ENCODE data around the gene RAB20. TPM values are rescaled to one million over a fixed set of nuclear protein-coding genes. Genes with fewer than 3 reads are reported as not detected.
"Not testable (repeated sequence)": the region's sequence is repeated elsewhere in the genome, so short reads cannot be mapped to it uniquely, and the experiment has no call there.

The RAB20 gene
- total RNA-seq, 2 donors from 2014 or later: 0.47 to 3.1 TPM

DNA sequence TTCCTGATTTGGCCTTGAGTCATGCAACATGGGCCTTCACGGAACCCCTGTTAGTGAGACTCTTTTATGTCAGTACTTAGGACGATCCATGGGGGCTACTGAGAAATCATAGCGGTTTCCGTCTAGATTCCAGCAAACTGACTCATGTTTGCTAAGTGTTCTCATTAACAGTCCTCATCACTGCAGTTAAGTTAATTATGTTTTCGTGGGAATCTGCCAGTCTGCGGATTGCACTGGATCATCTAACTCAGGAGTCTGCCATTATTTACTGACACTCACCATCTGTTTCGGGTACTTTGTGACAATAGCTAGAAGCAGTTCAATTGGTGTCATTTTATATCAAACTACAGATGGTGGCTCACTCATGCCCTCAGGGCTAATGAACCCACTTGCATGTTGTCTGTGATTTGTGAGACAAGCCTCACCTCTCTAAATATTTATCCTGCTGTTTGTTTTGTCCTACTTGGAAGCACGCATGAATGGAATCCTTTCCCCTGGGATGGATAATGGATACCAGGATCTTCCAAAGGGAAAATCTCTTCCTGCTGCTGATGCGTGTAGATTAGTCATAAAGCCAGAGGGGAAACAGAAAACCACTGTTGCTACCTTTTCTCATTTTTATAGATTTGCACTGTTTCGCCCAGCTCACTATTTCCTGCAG lies 61.8 kb downstream of the RAB20 start:
- peaks cover 0 to 2% of the 10 kb centered on the region in 2 donors for H3K27me3 Mint-ChIP-seq
- ATAC-seq (no peak), DNase-seq (ENCODE audit: low spot score) (no peak)
- H3K9me3 Mint-ChIP-seq: no peaks in the 10 kb centered on the region
- no peak overlapping the region for H3K27ac Mint-ChIP-seq
- no peaks in the 10 kb centered on the region for H3K4me1 Mint-ChIP-seq (ENCODE audit: low read depth in 2 of 2)
- no peaks in the 10 kb centered on the region for H3K36me3 Mint-ChIP-seq
- H3K4me3 Mint-ChIP-seq: no peak overlapping the region

- H3K9me3 Mint-ChIP-seq: no peaks in the 10 kb centered on the region
Observed at GRCh38 chr13:110498765-110499164, 62.8 kb downstream of the RAB20 start.

GRCh38 chr13:110498327-110498726 lies 63.2 kb downstream of the RAB20 start:
- ATAC-seq (no peak), DNase-seq (ENCODE audit: low spot score) (no peak)
- H3K36me3 Mint-ChIP-seq: no peaks in the 10 kb centered on the region
- no peaks in the 10 kb centered on the region for H3K4me1 Mint-ChIP-seq (ENCODE audit: low read depth in 2 of 2)
- no peak overlapping the region for H3K4me3 Mint-ChIP-seq
- H3K27ac Mint-ChIP-seq: no peak overlapping the region
- peaks cover 0 to 2% of the 10 kb centered on the region in 2 donors for H3K27me3 Mint-ChIP-seq
- H3K9me3 Mint-ChIP-seq: no peaks in the 10 kb centered on the region

More at GRCh38 chr13:110498765-110499164, 62.8 kb downstream of the RAB20 start:
- DNase-seq (ENCODE audit: low spot score): no peak
- H3K27ac Mint-ChIP-seq: no peak overlapping the region
- no peak overlapping the region for H3K4me3 Mint-ChIP-seq
- peaks cover 0 to 2% of the 10 kb centered on the region in 2 donors for H3K27me3 Mint-ChIP-seq
- H3K4me1 Mint-ChIP-seq (ENCODE audit: low read depth in 2 of 2): no peaks in the 10 kb centered on the region
- no peaks in the 10 kb centered on the region for H3K36me3 Mint-ChIP-seq
- no peak for ATAC-seq

GRCh38 chr13:110497896-110498295 lies 63.6 kb downstream of the RAB20 start:
- H3K9me3 Mint-ChIP-seq; ATAC-seq; DNase-seq (ENCODE audit: low spot score); H3K36me3 Mint-ChIP-seq; H3K27ac Mint-ChIP-seq; H3K4me3 Mint-ChIP-seq; H3K27me3 Mint-ChIP-seq; H3K4me1 Mint-ChIP-seq (ENCODE audit: low read depth in 2 of 2): not testable (repeated sequence)

DNA sequence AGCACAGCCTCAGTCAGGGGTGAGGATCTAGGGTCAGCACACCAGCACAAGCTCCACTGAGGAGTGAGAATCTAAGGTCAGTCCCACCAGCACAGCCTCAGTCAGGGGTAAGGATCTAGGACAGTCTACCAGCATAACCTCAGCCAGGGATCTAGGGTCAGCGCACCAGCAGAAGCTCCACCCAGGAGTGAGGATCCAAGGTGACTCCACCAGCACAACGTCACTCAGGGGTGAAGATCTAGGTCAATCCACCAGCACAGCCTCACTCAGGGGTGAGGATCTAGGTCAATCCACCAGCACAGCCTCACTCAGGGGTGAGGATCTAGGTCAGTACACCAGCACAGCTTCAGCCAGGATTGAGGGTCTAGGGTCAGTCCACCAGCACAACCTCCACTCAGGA lies 64.5 kb downstream of the RAB20 start:
- Mint-ChIP-seq H3K36me3 (no peaks in the 10 kb centered on the region), H3K4me1 (ENCODE audit: low read depth in 2 of 2) (no peaks in the 10 kb centered on the region), H3K4me3 (no peak overlapping the region), H3K27ac (no peak overlapping the region), H3K27me3 (peaks cover 0 to 1% of the 10 kb centered on the region in 2 donors), H3K9me3 (no peaks in the 10 kb centered on the region)
- DNase-seq (ENCODE audit: low spot score) (no peak), ATAC-seq (no peak)

GRCh38 chr13:110496281-110496680 lies 65.2 kb downstream of the RAB20 start:
- Mint-ChIP-seq H3K27me3 (no peaks in the 10 kb centered on the region), H3K9me3 (no peaks in the 10 kb centered on the region), H3K4me3 (no peak overlapping the region), H3K27ac (no peak overlapping the region), H3K4me1 (ENCODE audit: low read depth in 2 of 2) (no peaks in the 10 kb centered on the region), H3K36me3 (no peaks in the 10 kb centered on the region)
- DNase-seq (ENCODE audit: low spot score) (no peak), ATAC-seq (no peak)

GRCh38 chr13:110495881-110496280 lies 65.6 kb downstream of the RAB20 start:
- Mint-ChIP-seq H3K9me3 (no peaks in the 10 kb centered on the region), H3K4me1 (ENCODE audit: low read depth in 2 of 2) (no peaks in the 10 kb centered on the region), H3K27me3 (no peaks in the 10 kb centered on the region), H3K4me3 (no peak overlapping the region), H3K36me3 (no peaks in the 10 kb centered on the region), H3K27ac (no peak overlapping the region)
- no peak for DNase-seq (ENCODE audit: low spot score)
- no peak for ATAC-seq

GRCh38 chr13:110495376-110495775 lies 66.1 kb downstream of the RAB20 start:
- DNase-seq (ENCODE audit: low spot score) (no peak), ATAC-seq (no peak)
- Mint-ChIP-seq H3K27me3 (no peaks in the 10 kb centered on the region), H3K9me3 (no peaks in the 10 kb centered on the region), H3K4me3 (no peak overlapping the region), H3K27ac (no peak overlapping the region), H3K4me1 (ENCODE audit: low read depth in 2 of 2) (no peaks in the 10 kb centered on the region), H3K36me3 (no peaks in the 10 kb centered on the region)

- DNase-seq (ENCODE audit: low spot score) (no peak), ATAC-seq (no peak)
- no peak overlapping the region for H3K4me3 Mint-ChIP-seq
Observed at GRCh38 chr13:110493613-110494012, 67.9 kb downstream of the RAB20 start.

DNA sequence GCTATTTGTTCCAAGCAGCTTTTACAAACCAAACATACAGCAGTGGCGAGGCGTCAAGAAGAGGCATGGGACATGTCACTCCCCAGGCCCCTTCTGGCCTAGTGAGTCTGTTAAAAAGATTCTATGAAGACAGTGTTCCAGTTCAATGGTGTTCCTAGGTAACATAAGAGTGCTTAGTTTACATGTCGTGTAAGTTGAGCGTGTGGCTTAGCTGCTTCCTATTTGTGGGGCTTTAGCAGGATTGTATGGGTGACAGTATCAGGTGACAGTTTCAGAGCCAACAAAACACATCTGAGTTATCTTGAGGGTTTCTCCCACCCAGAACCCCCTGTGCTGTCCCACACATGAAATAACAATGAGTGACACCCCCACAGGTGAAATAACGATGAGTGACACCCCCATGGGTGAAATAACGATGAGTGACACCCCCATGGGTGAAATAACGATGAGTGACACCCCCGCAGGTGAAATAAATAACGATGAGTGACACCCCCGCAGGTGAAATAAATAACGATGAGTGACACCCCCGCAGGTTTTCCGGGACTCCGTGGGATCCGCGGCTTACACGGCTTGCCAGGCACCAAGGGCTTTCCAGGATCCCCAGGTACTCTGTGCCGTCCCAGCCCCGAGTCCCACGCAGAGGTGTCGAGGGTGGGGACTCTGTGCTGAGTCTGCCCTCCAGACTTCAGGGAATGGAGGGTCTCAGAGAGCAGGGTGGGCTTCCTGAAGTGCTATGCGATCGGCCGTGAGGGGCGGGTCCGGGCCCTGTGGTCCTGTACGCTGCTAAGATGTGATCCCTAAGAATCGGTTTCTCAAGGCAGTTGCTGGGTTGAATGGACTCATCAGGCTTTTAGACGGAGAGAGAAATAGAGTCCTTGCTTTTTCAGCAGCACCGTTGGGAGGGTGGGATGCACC lies 68.6 kb downstream of the RAB20 start:
- Mint-ChIP-seq H3K4me3 (no peak overlapping the region), H3K27me3 (no peaks in the 10 kb centered on the region), H3K4me1 (ENCODE audit: low read depth in 2 of 2) (no peaks in the 10 kb centered on the region), H3K9me3 (no peaks in the 10 kb centered on the region), H3K27ac (no peak overlapping the region), H3K36me3 (no peaks in the 10 kb centered on the region)
- no peak for DNase-seq (ENCODE audit: low spot score)
- no peak for ATAC-seq

More at GRCh38 chr13:110493613-110494012, 67.9 kb downstream of the RAB20 start:
- Mint-ChIP-seq H3K9me3 (no peaks in the 10 kb centered on the region), H3K4me1 (ENCODE audit: low read depth in 2 of 2) (no peaks in the 10 kb centered on the region), H3K36me3 (no peaks in the 10 kb centered on the region), H3K27me3 (no peaks in the 10 kb centered on the region), H3K27ac (no peak overlapping the region)

DNA sequence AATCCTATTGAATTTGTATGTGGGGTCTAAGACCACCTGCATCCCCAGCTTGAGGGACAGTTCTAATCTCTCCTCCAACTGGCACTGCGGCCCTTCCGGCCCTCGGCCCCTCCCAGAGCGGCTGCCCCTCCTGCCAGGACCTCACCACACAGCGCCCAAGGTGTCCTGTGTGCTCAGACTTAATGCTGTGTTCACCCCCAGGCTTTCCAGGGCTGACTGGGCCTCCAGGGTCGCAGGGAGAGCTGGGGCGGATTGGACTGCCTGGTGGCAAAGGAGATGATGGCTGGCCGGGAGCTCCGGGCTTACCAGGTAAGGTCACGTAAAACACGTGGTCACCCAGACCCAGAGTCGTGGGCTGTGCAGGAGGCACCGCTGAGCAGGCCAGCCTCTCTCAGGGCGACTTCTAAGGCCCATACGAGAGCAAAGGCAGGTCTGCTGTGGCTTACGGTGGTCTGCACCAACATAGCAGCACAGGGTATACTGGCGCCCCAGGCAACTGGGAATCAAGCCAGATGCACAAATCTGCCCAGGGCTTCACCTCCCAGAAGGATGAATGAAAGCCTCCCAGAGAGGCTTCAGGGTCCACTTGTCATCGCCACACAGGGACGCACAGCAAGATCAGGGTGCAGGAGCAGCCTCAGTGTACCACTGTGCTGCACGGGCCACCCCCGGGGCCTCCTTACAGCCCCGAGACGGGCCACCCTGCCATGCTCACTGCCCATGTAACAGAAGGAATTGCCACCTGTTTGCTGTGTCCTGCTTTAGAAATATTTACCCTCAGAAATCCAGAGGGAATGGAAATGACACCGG lies 69.4 kb downstream of the RAB20 start:
- Mint-ChIP-seq H3K9me3 (no peaks in the 10 kb centered on the region), H3K4me3 (no peak overlapping the region), H3K27me3 (no peaks in the 10 kb centered on the region), H3K27ac (no peak overlapping the region), H3K36me3 (no peaks in the 10 kb centered on the region), H3K4me1 (ENCODE audit: low read depth in 2 of 2) (no peaks in the 10 kb centered on the region)
- ATAC-seq (peak; percentile 3 to 53), DNase-seq (ENCODE audit: low spot score) (no peak)

GRCh38 chr13:110490009-110490770 lies 71.3 kb downstream of the RAB20 start:
- Mint-ChIP-seq H3K27me3 (no peaks in the 10 kb centered on the region), H3K4me1 (ENCODE audit: low read depth in 2 of 2) (no peaks in the 10 kb centered on the region), H3K27ac (no peak overlapping the region), H3K36me3 (no peaks in the 10 kb centered on the region), H3K4me3 (no peak overlapping the region), H3K9me3 (no peaks in the 10 kb centered on the region)
- DNase-seq (ENCODE audit: low spot score) (no peak), ATAC-seq (peak in 1 of 2 donors; percentile 29)

- peak; percentile 22 for DNase-seq (ENCODE audit: low spot score)
- not testable (repeated sequence) for ATAC-seq; H3K4me3 Mint-ChIP-seq; H3K27me3 Mint-ChIP-seq; H3K36me3 Mint-ChIP-seq; H3K4me1 Mint-ChIP-seq (ENCODE audit: low read depth in 2 of 2); H3K27ac Mint-ChIP-seq; H3K9me3 Mint-ChIP-seq
Observed at GRCh38 chr13:110486880-110487279, 74.6 kb downstream of the RAB20 start.
